AG04449 (cell line): Measurements from ENCODE around the gene MPLKIP.
"Not testable (repeated sequence)": the region's sequence is repeated elsewhere in the genome, so short reads cannot be mapped to it uniquely, and the experiment has no call there.

Experiments
- CTCF ChIA-PET: fragments of 350-600 bp; formaldehyde crosslinking; extraction: SDS; loops from one replicate; lab custom pipeline; 2021; ENCODE audit warnings: antibody characterized with exemption; lab: Yijun Ruan, JAX
- POLR2A ChIA-PET: fragments of 400-600, 350-600 bp; formaldehyde crosslinking; extraction: SDS; loops from one replicate; lab custom pipeline; 2020; ENCODE audit warnings: antibody characterized with exemption, inconsistent platforms; lab: Yijun Ruan, JAX
- DNase-seq: peaks from one replicate; pipeline ENCODE4 v3.0.0-alpha.2; 2010; ENCODE audit warnings: low read depth, low spot score
- H3K4me3 ChIP-seq: 2 replicates; pipeline ENCODE4 v1.5.1; 2011; ENCODE audit warnings: low read depth, mild to moderate bottlenecking, control low read depth, low read length
- CTCF ChIP-seq: IDR thresholded peaks from one replicate; pipeline ENCODE4 v1.5.1; 2011; ENCODE audit warnings: mild to moderate bottlenecking, moderate library complexity, low read length, control low read depth, inconsistent platforms; ENCODE audit not compliant: insufficient read depth; ENCODE audit errors: missing control alignments

Gene MPLKIP

GRCh38 chr7:40167291-40167690, 32.9 kb upstream of the MPLKIP start:
- TF ChIP-seq CTCF, result no peak
- no peak for DNase-seq
- CTCF ChIA-PET, result interaction anchor here (0.6 kb wide), 1 partner anchor 12 kb away, joined by 3 read pairs; no protein-coding TSS in a partner anchor
- POLR2A ChIA-PET, result no interaction called here
- H3K4me3 ChIP-seq, result no peak overlapping the region

- H3K4me3 ChIP-seq, result no peak overlapping the region
- POLR2A ChIA-PET, result no interaction called here
- DNase-seq, result no peak
- no peak for TF ChIP-seq CTCF
- CTCF ChIA-PET, result interaction anchor here (1.0 kb wide), 1 partner anchor 269 kb away, joined by 4 read pairs; no protein-coding TSS in a partner anchor
Measured at GRCh38 chr7:40165216-40165615, 30.8 kb upstream of the MPLKIP start.

- no peak for TF ChIP-seq CTCF
- no peak for DNase-seq
- H3K4me3 ChIP-seq, result no peak overlapping the region
- ChIA-PET POLR2A (interaction anchor here (0.6 kb wide), 1 partner anchor 43 kb away, joined by 5 read pairs; no protein-coding TSS in a partner anchor), CTCF (interaction anchor here (0.7 to 1.3 kb wide), 2 partner anchors 27 to 28 kb away, joined by 3 to 4 read pairs; partner anchors contain the start of gene SUGCT)
Measured at GRCh38 chr7:40162516-40162915, 28.1 kb upstream of the MPLKIP start.

- POLR2A ChIA-PET, result no interaction called here
- no peak for DNase-seq
- CTCF ChIA-PET, result interaction anchor here (1.0 kb wide), 1 partner anchor 23 kb away, joined by 4 read pairs; the partner anchor contains the start of genes MPLKIP and SUGCT
Measured at GRCh38 chr7:40156988-40157387, 22.6 kb upstream of the MPLKIP start.

GRCh38 chr7:40151504-40151903, 17.1 kb upstream of the MPLKIP start:
- no peak for DNase-seq
- ChIA-PET POLR2A (no interaction called here), CTCF (interaction anchor here (1.7 kb wide), 1 partner anchor 18 kb away, joined by 5 read pairs; no protein-coding TSS in a partner anchor)
- H3K4me3 ChIP-seq, result no peak overlapping the region
- TF ChIP-seq CTCF, result no peak

More at GRCh38 chr7:40156988-40157387, 22.6 kb upstream of the MPLKIP start:
- no peak overlapping the region for H3K4me3 ChIP-seq
- TF ChIP-seq CTCF, result no peak

GRCh38 chr7:40148671-40149070, 14.2 kb upstream of the MPLKIP start:
- CTCF ChIA-PET, result interaction anchor here (2.1 kb wide), 1 partner anchor 14 kb away, joined by 17 read pairs; the partner anchor contains the start of genes MPLKIP and SUGCT
- TF ChIP-seq CTCF, result no peak
- H3K4me3 ChIP-seq, result no peak overlapping the region
- POLR2A ChIA-PET, result interaction anchor here (1.1 kb wide), 1 partner anchor 14 kb away, joined by 3 read pairs; the partner anchor contains the start of gene SUGCT
- DNase-seq, result no peak

GRCh38 chr7:40148247-40148580, 13.8 kb upstream of the MPLKIP start:
- not testable (repeated sequence) for H3K4me3 ChIP-seq, DNase-seq
- POLR2A ChIA-PET, result interaction anchor here (1.1 kb wide), 1 partner anchor 13 kb away, joined by 3 read pairs; the partner anchor contains the start of gene SUGCT
- CTCF ChIA-PET, result interaction anchor here (2.1 kb wide), 1 partner anchor 14 kb away, joined by 17 read pairs; the partner anchor contains the start of genes MPLKIP and SUGCT
